HG03039 (cell line): ENCODE measurements around the gene ZNF260.
"Not testable (repeated sequence)": the region's sequence is repeated elsewhere in the genome, so short reads cannot be mapped to it uniquely, and the experiment has no call there.

ENCODE experiments used
- ATAC-seq: cut with Tn5 transposase; IDR thresholded peaks from one replicate; pipeline ENCODE4 v1.9.1; 2021; ENCODE audit warnings: mild to moderate bottlenecking, moderate library complexity; ENCODE audit not compliant: unreplicated experiment

ZNF260 gene

DNA sequence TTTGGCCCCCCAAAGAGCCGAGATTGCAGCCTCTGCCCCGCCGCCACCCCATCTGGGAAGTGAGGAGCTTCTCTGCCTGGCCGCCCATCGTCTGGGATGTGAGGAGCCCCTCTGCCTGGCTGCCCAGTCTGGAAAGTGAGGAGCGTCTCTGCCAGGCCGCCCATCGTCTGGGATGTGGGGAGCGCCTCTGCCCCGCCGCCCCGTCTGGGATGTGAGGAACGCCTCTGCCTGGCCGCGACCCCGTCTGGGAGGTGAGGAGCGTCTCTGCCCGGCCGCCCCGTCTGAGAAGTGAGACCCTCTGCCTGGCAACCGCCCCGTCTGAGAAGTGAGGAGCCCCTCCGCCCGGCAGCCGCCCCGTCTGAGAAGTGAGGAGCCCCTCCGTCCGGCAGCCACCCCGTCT is 37.2 kb downstream of the ZNF260 start:
- ATAC-seq, result not testable (repeated sequence)

DNA sequence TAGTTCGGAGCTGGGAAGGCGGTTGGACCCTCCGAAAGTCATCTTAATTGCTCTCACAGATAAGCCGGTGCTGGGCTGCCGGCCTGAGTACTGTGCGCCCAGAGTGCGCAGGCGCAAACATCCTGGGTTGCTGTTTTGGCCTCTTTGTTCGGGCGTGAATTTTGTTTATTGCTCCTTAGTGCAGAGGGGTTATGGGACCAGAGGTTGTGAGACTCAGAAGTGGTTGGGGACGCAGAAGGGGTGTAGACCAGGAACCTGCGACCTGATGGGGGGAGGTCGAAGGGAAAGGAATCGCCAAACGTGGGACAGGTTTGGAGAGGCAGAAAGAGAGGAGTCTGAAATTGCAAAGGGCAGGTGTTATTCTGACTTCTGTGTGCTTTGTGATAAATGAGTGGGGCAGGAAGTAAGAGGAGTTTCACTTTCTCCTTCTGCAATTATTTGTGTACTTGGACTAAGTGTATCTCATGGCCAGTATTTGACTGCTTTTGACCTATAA is 38.1 kb downstream of the ZNF260 start:
- ATAC-seq, result peak; percentile 38

DNA sequence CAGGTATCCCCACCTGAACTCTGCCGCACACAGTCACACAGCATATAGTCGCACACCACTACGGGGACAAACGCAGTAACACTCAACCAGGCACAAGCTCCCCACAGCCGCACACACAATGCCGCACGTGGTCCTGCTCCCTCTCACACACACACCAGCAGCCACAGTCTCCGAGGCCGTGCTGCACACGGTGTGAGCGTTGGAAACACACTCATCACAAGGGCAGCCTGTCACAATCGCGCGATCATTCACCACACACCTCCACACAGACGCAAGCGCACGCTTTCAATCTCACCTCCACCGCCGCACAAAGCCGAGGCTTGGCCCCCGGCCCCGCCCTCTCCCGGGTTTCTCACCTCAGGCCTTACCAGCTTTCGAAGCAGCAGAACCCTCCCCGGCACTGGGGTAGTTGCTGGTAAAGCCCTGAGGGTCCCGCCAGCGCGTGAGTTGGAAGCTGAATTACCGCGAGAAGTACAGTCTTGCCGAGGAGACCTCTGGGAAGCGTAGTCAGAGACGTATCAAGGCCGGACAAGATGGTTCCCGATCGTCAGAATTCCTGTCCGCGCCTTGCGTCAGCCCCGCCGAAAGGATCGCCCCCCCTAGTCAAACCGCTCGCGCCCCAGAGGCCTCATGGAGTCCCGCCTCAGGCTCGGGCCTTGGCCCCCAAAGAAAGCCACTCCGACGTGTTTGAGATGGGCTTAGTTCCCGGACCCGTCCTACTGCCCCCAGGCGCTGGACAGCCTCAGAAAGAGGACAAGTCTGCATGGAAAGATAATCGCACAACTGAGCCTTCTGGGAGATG is 38.8 kb downstream of the ZNF260 start, which contains the start of gene ZNF566:
Gene ZNF566 (minus strand): TSS at position 444 of the 802 bp plus-strand sequence. CDS start 13,004 bp downstream, outside the sequence.
- ATAC-seq, result peak; percentile 79

DNA sequence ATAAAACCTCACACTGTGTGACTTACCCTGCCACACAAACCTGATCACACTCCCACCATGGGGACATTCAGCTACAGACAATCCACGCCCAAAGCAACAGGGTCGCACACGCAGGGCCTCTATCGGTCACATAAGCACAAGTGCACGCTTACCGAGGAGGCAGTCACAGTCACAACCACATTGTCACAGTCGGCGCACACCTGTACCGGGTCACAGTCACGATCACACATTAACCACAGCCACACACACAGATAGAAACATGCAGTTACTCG is 39.3 kb downstream of the ZNF260 start:
- peak; percentile 12 for ATAC-seq

DNA sequence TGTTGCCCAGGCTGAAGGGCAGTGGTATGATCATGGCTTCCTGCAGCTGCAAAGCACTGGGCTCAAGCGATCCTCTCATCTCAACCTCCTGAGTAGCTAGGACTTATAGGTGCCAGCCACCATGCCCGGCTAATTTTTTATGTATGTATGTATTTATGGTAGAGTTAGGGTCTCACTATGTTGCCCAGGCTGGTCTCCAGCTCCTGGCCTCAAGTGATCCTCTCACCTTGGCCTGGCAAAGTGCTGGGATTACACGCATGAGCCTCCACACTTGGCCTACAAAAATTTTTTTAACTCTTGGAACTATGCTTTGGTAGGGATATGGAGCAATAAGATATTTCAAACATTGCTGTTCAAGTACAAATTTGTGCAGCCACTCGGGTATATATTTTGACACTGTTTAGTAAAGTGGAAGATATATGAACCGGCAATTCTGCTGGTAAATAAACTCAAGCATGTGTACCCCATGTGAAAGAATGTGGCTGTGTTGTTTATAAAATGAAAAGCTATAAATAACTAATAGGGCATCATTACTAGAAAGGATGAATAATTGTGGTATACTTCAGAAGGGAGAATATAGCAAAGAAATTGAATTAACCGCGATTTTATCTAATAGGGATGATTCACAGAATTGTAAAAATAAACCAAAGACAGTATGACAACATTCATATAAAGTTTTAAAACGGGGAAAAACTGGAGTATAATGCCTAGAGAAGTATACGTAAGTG is 39.8 kb downstream of the ZNF260 start:
- no peak for ATAC-seq

DNA sequence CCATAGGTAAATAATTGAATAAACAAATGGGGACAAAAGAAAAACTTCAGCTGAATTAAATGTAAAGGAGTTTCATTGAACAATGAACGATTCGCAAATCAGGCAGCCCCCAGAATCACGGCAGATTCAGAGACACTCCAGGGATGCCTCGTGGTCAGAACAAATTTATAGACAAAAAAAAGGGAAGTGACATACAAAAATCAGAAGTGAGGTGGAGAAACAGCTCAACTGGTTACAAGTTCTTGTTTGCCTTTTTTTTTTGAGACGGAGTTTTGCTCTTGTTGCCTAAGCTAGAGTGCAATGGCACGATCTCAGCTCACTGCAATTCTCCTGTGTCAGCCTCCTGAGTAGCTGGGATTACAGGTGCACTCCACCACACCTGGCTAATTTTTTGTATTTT is 44.4 kb downstream of the ZNF260 start:
- no peak for ATAC-seq

DNA sequence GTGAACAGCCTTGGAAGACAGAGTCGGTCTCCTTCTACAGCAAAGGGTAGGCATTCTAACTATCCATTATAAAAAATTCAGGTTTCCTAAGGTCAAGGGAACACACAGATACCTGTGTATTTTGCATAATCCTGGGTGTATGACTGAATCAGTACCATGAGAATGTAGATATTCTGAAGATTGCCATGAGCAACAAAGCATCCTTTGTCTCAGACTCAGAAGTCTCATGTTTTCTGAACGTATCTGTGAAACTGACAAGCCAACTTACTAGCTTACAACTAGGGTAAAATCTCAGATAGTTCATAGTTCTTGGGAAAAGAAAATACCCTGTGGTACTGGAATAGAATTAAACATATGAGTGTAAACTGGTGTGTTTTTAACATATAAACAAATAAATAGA is 45.2 kb downstream of the ZNF260 start:
- ATAC-seq, result no peak
